SK-N-SH (cell line): ENCODE measurements around the gene SFMBT2.

Experiments used
- CTCF ChIP-seq: fragments of 200-600 bp; sonication (generic); IDR thresholded peaks from 2 replicates; pipeline ENCODE4 v1.6.1; 2017; ENCODE audit warnings: antibody characterized with exemption, mild to moderate bottlenecking, moderate library complexity
- EP300 ChIP-seq, 2 experiments: IDR thresholded peaks; 2 replicates each; pipeline versions ENCODE4 v1.4.0 to v1.6.1; 2012; ENCODE audit warnings: borderline replicate concordance in 1 of 2, low read depth in 1 of 2, low read length in 1 of 2
- EZH2phosphoT487 ChIP-seq: fragments of 200-600 bp; sonication (generic); IDR thresholded peaks from 2 replicates; pipeline ENCODE4 v1.6.1; 2017; ENCODE audit warnings: low read depth, mixed run types, mild to moderate bottlenecking, antibody characterized with exemption, moderate library complexity, borderline replicate concordance
- FOXM1 ChIP-seq: IDR thresholded peaks from 2 replicates; pipeline ENCODE4 v1.4.0; 2012; ENCODE audit warnings: low read depth, mild to moderate bottlenecking
- GATA2 ChIP-seq: sonication (generic); formaldehyde crosslinking; IDR thresholded peaks from 2 replicates; pipeline ENCODE4 v1.5.0; 2020; ENCODE audit warnings: mild to moderate bottlenecking, missing genetic modification reagents
- JUND ChIP-seq: IDR thresholded peaks from 2 replicates; pipeline ENCODE4 v1.4.0; 2012
- MAX ChIP-seq: IDR thresholded peaks from 2 replicates; pipeline ENCODE4 v1.4.0; 2012; ENCODE audit warnings: low read depth
- MXI1 ChIP-seq: IDR thresholded peaks from 2 replicates; pipeline ENCODE4 v1.6.1; 2012; ENCODE audit warnings: mild to moderate bottlenecking, low read depth, low read length, improper control_type of control experiment
- POLR2AphosphoS5 ChIP-seq: IDR thresholded peaks from 2 replicates; pipeline ENCODE4 v1.6.1; 2012; ENCODE audit warnings: low read depth, low read length
- REST ChIP-seq: IDR thresholded peaks from 2 replicates; pipeline ENCODE4 v1.6.1; 2012; ENCODE audit warnings: mild to moderate bottlenecking, low read depth, low read length, moderate library complexity
- TEAD4 ChIP-seq: IDR thresholded peaks from 2 replicates; pipeline ENCODE4 v1.4.0; 2012; ENCODE audit warnings: mild to moderate bottlenecking, borderline replicate concordance; ENCODE audit not compliant: insufficient read depth

- no peak for TF ChIP-seq REST
- TF ChIP-seq GATA2 (CRISPR knock-in tag) = no peak
- TF ChIP-seq CTCF = no peak
- no peak for TF ChIP-seq TEAD4
- no peak for TF ChIP-seq POLR2AphosphoS5
- no peak for TF ChIP-seq EP300 (IDR thresholded peaks at IDR 0.05; ENCODE audit: borderline replicate concordance in 1 of 2, low read depth in 1 of 2, low read length in 1 of 2)
- no peak for TF ChIP-seq MXI1
- TF ChIP-seq MAX = no peak
- no peak for TF ChIP-seq JUND
- TF ChIP-seq EZH2phosphoT487 = no peak
- no peak for TF ChIP-seq FOXM1
These were observed 38.3 kb downstream of the SFMBT2 start for GRCh38 chr10:7372504-7372903.
